Liver (tissue), 9 donors: ENCODE results near the gene CAST. TPM values are rescaled to one million over a fixed set of nuclear protein-coding genes. Genes with fewer than 3 reads are reported as not detected.

Source experiments
- DNase-seq: peaks from one replicate; pipeline ENCODE4 v3.0.0-alpha.2; 2017; ENCODE audit warnings: low spot score
- H3K27ac ChIP-seq, 2 donors: one replicate each; pipeline ENCODE4 v1.7.0; 2013; ENCODE audit warnings: inconsistent platforms in 2 of 2, low read length in 2 of 2, control low read depth in 1 of 2, low read depth in 1 of 2, mild to moderate bottlenecking in 1 of 2
- H3K27me3 ChIP-seq, 4 donors: one replicate each; pipeline versions ENCODE4 v1.6.1 to v1.7.0; 2013; ENCODE audit warnings: low read length in 3 of 4, inconsistent platforms in 1 of 4, mild to moderate bottlenecking in 1 of 4, moderate library complexity in 1 of 4; ENCODE audit not compliant: control insufficient read depth in 4 of 4, insufficient read depth in 4 of 4
- H3K36me3 ChIP-seq, 4 donors: one replicate each; pipeline versions ENCODE4 v1.6.1 to v1.7.0; 2013; ENCODE audit warnings: low read length in 3 of 4, mild to moderate bottlenecking in 3 of 4, low read depth in 1 of 4, moderate library complexity in 1 of 4; ENCODE audit not compliant: control insufficient read depth in 4 of 4, insufficient read depth in 3 of 4
- H3K4me1 ChIP-seq, 4 donors: one replicate each; pipeline versions ENCODE4 v1.6.1 to v1.7.0; 2013; ENCODE audit warnings: low read length in 3 of 4, mild to moderate bottlenecking in 3 of 4, moderate library complexity in 1 of 4; ENCODE audit not compliant: control insufficient read depth in 4 of 4, insufficient read depth in 4 of 4
- H3K4me3 ChIP-seq, 3 donors: one replicate each; pipeline versions ENCODE4 v1.6.1 to v1.7.0; 2013; ENCODE audit warnings: low read length in 3 of 3, control low read depth in 1 of 3, low read depth in 1 of 3, mild to moderate bottlenecking in 1 of 3
- H3K9ac ChIP-seq, 2 donors: one replicate each; pipeline ENCODE4 v1.7.0; 2013; ENCODE audit warnings: low read length in 2 of 2, mild to moderate bottlenecking in 2 of 2, moderate library complexity in 2 of 2, control low read depth in 1 of 2, low read depth in 1 of 2
- H3K9me3 ChIP-seq, 4 donors: one replicate each; pipeline versions ENCODE4 v1.6.1 to v1.7.0; 2013; ENCODE audit warnings: low read length in 3 of 4; ENCODE audit not compliant: control insufficient read depth in 4 of 4
- ATF3 ChIP-seq: IDR thresholded peaks from 2 replicates; pipeline ENCODE4 v1.6.1; 2016; ENCODE audit warnings: antibody characterized with exemption
- EGR1 ChIP-seq, 2 donors: IDR thresholded peaks; 2 replicates each; pipeline ENCODE4 v1.6.1; 2016 to 2018; ENCODE audit warnings: antibody characterized with exemption in 2 of 2, low read depth in 2 of 2
- FOXA1 ChIP-seq: IDR thresholded peaks from 2 replicates; pipeline ENCODE4 v1.6.1; 2016; ENCODE audit warnings: antibody characterized with exemption
- FOXA2 ChIP-seq: IDR thresholded peaks from 2 replicates; pipeline ENCODE4 v1.6.1; 2016; ENCODE audit warnings: antibody characterized with exemption
- HNF4A ChIP-seq, 2 donors: conservative IDR thresholded peaks; 2 replicates each; pipeline ENCODE4 v1.6.1; 2016; ENCODE audit warnings: antibody characterized with exemption in 2 of 2, mild to moderate bottlenecking in 2 of 2
- HNF4G ChIP-seq: IDR thresholded peaks from 2 replicates; pipeline ENCODE4 v1.6.1; 2016; ENCODE audit warnings: antibody characterized with exemption
- MAX ChIP-seq: IDR thresholded peaks from 2 replicates; pipeline ENCODE4 v1.6.1; 2016; ENCODE audit warnings: antibody characterized with exemption
- NR2F2 ChIP-seq: IDR thresholded peaks from 2 replicates; pipeline ENCODE4 v1.6.1; 2016; ENCODE audit warnings: antibody characterized with exemption
- RAD21 ChIP-seq, 2 donors: IDR thresholded peaks; 2 replicates each; pipeline ENCODE4 v1.6.1; 2016; ENCODE audit warnings: antibody characterized with exemption in 2 of 2, mild to moderate bottlenecking in 2 of 2
- REST ChIP-seq: IDR thresholded peaks from 2 replicates; pipeline ENCODE4 v1.6.1; 2016; ENCODE audit warnings: antibody characterized with exemption, mild to moderate bottlenecking
- RXRA ChIP-seq, 2 donors: IDR thresholded peaks; 2 replicates each; pipeline ENCODE4 v1.6.1; 2017 to 2018; ENCODE audit warnings: antibody characterized with exemption in 2 of 2, mild to moderate bottlenecking in 1 of 2
- TAF1 ChIP-seq: conservative IDR thresholded peaks from 2 replicates; pipeline ENCODE4 v1.6.1; 2016; ENCODE audit warnings: antibody characterized with exemption, mild to moderate bottlenecking
- YY1 ChIP-seq: IDR thresholded peaks from 2 replicates; pipeline ENCODE4 v1.6.1; 2016; ENCODE audit warnings: antibody characterized with exemption, mild to moderate bottlenecking
- WGBS: extraction: QIAGEN DNeasy Blood & Tissue Kit; methylation state at CpG from one replicate; pipeline ENCODE4 v1.1.7; 2013; 5-methylcytosine and 5-hydroxymethylcytosine counted together
- polyA plus RNA-seq, 2 donors: library from polyadenylated mRNA; stranded (reverse) in 1 of 2; unstranded in 1 of 2; fragments of 200-250 nt in 1 of 2; fragments of >200 nt in 1 of 2; fragmentation: Nextera tagmentation in 1 of 2; extraction: Ambion mirVana in 1 of 2; gene quantifications; one replicate each; pipeline versions ENCODE4 v1.2.1 to v1.2.3, GENCODE V29; 2013 to 2015
- total RNA-seq, 2 donors: library from RNA; depleted of rRNA; stranded (reverse); fragments of >200 nt; gene quantifications; one replicate each; pipeline ENCODE4 v1.2.3, GENCODE V29; 2014
- TF ChIP-seq, protein P1 (sequence below): fragments of 150-350 bp; IDR thresholded peaks from 2 replicates; pipeline ENCODE4 v1.5.1; 2017; ENCODE audit warnings: improper control_type of control experiment, low read depth, low read length; ENCODE audit not compliant: missing input control
- TF ChIP-seq, protein P2 (sequence below): IDR thresholded peaks from 2 replicates; pipeline ENCODE4 v1.6.1; 2016; ENCODE audit warnings: antibody characterized with exemption
- donor health status: healthy.
- donor health status: healthy.
- donor health status: healthy.
- donor health status: healthy.
- donor health status: healthy.

The CAST gene
- total and polyA plus RNA-seq, 4 donors = 43.3 to 126 (median 81.0) TPM

DNA sequence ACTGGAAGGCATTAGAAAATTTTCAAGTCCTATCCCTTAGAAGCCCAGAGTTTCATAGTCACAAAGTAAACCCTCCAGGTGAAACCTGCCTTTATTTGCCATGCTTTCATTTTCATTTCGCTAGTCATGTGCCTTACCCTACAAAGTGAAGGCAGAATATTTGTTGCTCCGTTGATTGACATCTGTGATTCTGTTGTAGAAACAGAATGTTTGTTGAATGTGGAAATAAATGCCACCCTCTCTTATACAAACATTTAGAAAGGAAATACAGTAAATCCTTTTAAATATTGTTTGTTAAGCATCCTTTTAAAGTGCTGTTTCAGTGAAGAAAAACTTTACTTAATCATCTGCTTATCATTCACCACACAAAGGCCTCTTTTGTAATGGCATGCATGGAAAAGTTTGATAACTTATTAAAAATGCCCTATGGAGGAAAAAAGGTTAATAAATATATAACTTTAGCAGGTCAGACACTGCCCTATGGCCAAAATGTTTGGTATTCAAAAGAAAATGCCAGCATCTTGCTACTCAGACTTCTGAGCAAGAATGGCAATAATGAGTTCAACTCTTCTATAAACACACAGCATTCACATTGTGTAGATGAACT is 34.3 kb upstream of the CAST start (continued):
- TF ChIP-seq TAF1 = no peak
- TF ChIP-seq REST = no peak
- TF ChIP-seq YY1 = peak; percentile 33

GRCh38 chr5:96628406-96628805 is 33.8 kb upstream of the CAST start:
- no peaks in the 10 kb centered on the region for H3K9me3 ChIP-seq
- 95% methylated on average over 3 of the region's 3 CpGs for WGBS

GRCh38 chr5:96629774-96630173 is 32.4 kb upstream of the CAST start:
- H3K36me3 ChIP-seq = no peaks in the 10 kb centered on the region
- H3K9ac ChIP-seq = no peak overlapping the region
- WGBS = 57% methylated on average over 2 of the region's 2 CpGs
- H3K4me1 ChIP-seq = peaks cover 0 to 4% (median 0%) of the 10 kb centered on the region in 4 donors
- no peaks in the 10 kb centered on the region for H3K27me3 ChIP-seq
- no peak overlapping the region for H3K27ac ChIP-seq
- no peaks in the 10 kb centered on the region for H3K9me3 ChIP-seq
- no peak overlapping the region for H3K4me3 ChIP-seq
- no peak for DNase-seq
- TF ChIP-seq FOXA1 (no peak), RAD21 (IDR thresholded peaks at IDR 0.05) (no peak), HNF4A (conservative IDR thresholded peaks at IDR 0.05) (no peak), TAF1 (no peak), HNF4G (no peak), MAX (no peak), FOXA2 (no peak), NR2F2 (no peak)
- TF ChIP-seq, protein P1, sequence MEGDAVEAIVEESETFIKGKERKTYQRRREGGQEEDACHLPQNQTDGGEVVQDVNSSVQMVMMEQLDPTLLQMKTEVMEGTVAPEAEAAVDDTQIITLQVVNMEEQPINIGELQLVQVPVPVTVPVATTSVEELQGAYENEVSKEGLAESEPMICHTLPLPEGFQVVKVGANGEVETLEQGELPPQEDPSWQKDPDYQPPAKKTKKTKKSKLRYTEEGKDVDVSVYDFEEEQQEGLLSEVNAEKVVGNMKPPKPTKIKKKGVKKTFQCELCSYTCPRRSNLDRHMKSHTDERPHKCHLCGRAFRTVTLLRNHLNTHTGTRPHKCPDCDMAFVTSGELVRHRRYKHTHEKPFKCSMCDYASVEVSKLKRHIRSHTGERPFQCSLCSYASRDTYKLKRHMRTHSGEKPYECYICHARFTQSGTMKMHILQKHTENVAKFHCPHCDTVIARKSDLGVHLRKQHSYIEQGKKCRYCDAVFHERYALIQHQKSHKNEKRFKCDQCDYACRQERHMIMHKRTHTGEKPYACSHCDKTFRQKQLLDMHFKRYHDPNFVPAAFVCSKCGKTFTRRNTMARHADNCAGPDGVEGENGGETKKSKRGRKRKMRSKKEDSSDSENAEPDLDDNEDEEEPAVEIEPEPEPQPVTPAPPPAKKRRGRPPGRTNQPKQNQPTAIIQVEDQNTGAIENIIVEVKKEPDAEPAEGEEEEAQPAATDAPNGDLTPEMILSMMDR = no peak
- TF ChIP-seq, protein P2, sequence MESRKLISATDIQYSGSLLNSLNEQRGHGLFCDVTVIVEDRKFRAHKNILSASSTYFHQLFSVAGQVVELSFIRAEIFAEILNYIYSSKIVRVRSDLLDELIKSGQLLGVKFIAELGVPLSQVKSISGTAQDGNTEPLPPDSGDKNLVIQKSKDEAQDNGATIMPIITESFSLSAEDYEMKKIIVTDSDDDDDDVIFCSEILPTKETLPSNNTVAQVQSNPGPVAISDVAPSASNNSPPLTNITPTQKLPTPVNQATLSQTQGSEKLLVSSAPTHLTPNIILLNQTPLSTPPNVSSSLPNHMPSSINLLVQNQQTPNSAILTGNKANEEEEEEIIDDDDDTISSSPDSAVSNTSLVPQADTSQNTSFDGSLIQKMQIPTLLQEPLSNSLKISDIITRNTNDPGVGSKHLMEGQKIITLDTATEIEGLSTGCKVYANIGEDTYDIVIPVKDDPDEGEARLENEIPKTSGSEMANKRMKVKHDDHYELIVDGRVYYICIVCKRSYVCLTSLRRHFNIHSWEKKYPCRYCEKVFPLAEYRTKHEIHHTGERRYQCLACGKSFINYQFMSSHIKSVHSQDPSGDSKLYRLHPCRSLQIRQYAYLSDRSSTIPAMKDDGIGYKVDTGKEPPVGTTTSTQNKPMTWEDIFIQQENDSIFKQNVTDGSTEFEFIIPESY = no peak

More at GRCh38 chr5:96628406-96628805, 33.8 kb upstream of the CAST start:
- Histone ChIP-seq H3K4me3 (no peak overlapping the region), H3K9ac (no peak overlapping the region), H3K36me3 (no peaks in the 10 kb centered on the region), H3K27ac (no peak overlapping the region), H3K4me1 (peaks cover 0 to 4% (median 0%) of the 10 kb centered on the region in 4 donors), H3K27me3 (no peaks in the 10 kb centered on the region)
- TF ChIP-seq ATF3 (no peak), RAD21 (IDR thresholded peaks at IDR 0.05) (no peak), EGR1 (IDR thresholded peaks at IDR 0.05; ENCODE audit: low read depth in 2 of 2) (no peak), MAX (no peak), TAF1 (no peak), HNF4G (no peak), RXRA (IDR thresholded peaks at IDR 0.05) (no peak), HNF4A (conservative IDR thresholded peaks at IDR 0.05) (no peak)
- TF ChIP-seq, protein P1 = no peak
- no peak for DNase-seq
